HG02571 (cell line): ENCODE data around the gene RAD51AP1.
"Not testable (repeated sequence)": the region's sequence is repeated elsewhere in the genome, so short reads cannot be mapped to it uniquely, and the experiment has no call there.

Experiments used
- ATAC-seq: cut with Tn5 transposase; IDR thresholded peaks from one replicate; pipeline ENCODE4 v1.9.1; 2021; ENCODE audit warnings: mild to moderate bottlenecking, moderate library complexity; ENCODE audit not compliant: unreplicated experiment

RAD51AP1 gene, protein sequence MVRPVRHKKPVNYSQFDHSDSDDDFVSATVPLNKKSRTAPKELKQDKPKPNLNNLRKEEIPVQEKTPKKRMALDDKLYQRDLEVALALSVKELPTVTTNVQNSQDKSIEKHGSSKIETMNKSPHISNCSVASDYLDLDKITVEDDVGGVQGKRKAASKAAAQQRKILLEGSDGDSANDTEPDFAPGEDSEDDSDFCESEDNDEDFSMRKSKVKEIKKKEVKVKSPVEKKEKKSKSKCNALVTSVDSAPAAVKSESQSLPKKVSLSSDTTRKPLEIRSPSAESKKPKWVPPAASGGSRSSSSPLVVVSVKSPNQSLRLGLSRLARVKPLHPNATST

DNA sequence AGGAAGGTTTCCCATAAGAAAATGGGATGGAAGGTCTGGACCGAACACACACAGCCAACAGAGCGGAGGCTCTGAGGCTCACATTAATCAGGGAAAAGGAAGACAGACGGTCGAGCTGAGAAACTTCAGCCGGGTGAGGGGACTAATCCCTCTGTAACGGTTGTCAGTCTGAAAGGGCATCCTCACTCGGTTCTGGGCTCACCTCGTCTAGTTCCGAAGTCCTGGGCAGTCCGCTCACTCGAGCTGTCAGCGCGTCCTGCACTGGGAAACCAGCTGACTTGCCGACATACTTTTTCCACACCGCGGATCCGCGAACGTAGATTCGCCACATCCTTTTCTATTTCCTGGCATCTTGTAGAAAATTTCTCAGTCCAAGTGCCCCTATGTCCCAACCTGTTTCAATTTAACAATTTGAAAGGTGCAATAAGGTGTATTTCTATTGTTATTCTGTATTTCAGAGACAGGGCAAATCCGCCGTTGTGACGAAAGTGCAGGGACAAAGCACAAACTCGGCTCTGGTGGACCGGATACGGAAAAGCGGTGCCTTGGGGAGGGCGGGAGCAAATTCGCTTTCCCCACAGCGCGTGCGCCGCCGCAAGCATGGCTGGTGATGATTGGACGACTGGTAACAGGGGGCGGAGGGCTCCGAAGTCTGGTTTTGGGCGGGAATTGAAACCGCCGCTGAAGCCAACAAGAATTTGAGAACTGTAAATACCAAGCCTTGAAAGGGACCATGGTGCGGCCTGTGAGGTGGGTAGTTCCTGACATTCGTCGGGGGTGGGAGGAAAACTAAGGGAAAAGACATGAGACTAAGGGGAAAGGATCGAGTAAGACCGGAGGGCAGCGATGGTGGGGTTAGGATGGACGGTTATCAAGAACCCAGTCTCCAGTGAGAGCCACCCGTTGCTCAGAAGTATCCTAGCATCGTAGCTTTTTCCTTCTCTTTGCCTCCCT, at the start of gene RAD51AP1:
RAD51AP1 (plus strand) TSS at position 684 of the 954 bp plus-strand sequence; CDS start at position 734, 50 bp downstream.
- ATAC-seq: peak; percentile 90

DNA sequence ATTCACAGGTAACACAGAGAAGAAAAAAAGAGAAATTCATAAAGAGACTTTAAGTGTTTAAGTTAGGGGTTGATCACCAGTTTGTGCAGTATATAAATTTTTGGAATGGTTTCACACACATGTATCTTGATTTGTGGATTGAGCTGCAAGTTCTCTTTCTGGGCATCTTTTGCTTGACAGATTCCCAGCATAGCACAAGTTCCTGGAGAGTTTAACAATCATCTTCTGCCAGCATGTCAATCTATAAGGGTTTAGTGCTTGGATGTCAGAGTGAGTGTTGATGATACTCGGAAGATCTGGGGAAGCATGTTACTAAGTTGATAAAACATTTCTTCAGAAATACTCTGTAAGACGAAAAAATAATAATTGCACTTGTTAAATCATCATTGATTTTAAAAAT, 49.1 kb upstream of the RAD51AP1 start:
- no peak for ATAC-seq

GRCh38 chr12:4490973-4491372, 47.7 kb upstream of the RAD51AP1 start:
- ATAC-seq: no peak

DNA sequence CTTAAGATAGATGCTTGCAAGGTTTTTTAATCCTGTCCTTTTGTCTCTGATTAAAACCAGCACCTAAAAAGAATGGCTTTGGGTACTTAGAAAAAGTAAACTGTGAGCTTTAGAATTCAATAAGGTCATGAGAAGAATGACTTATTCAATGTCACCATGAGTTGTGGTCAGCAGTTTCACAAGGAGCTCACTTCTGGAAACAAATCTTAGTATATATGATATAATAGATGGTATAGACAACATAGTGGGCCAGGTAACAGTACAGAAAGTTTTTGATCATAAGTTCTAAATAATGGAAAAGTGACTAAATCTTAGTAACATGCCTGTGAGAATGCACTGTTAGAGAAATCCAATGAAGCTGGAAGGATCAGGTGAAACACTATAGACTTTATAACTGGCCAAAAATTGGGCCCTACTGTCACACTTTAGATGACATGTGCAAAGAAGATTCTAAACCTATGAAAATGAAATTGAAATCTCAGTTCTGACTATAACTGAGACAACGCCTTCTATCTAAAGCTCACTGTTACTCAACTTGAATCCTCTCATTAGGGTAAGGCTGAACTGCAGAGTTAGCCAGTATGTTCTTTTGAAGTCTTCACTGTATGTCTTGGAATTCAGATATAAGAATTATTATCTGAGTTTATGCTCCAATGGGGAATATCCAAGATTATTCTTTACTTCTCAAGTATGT, 42.4 kb upstream of the RAD51AP1 start:
- ATAC-seq: peak; percentile 84

DNA sequence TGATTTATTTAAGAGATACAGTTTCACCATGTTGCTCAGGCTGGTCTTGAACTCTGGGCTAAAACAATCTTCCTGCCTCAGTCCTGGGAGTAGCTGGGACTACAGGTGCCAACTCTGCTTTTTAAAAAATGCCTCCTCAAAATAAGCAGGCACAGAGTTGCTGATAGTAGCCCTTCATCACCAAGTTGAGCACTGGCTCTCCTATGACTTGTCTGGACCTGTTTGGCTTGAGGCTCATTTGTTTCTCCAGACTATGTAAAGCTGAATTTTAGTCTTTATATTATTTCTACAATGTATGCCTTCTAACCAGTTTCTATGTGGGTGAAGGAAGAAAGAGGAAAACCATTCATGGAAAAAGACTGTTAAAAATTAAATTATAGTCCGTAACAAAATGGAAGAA, 39.5 kb upstream of the RAD51AP1 start:
- no peak for ATAC-seq

- ATAC-seq: no peak
These were observed 33.2 kb upstream of the RAD51AP1 start for GRCh38 chr12:4505376-4505986.

DNA sequence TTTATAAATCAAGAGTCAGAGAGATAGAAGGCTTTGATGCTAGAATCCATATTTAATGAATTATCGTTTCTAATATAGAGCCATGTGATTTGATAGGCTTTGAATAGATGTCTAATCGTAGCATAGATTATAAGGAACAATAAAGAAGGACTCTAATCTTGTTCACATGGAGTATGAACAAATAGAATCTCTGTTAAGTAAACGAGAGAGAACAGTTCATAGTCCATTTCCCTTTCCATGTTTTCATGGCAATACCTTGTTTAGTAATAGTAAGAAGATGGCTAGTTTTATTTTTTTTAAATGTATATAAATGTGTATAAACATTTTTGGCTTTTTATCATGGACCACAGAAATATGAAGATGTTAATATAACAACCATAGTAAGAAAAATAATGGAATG, 32.3 kb upstream of the RAD51AP1 start:
- ATAC-seq: no peak

DNA sequence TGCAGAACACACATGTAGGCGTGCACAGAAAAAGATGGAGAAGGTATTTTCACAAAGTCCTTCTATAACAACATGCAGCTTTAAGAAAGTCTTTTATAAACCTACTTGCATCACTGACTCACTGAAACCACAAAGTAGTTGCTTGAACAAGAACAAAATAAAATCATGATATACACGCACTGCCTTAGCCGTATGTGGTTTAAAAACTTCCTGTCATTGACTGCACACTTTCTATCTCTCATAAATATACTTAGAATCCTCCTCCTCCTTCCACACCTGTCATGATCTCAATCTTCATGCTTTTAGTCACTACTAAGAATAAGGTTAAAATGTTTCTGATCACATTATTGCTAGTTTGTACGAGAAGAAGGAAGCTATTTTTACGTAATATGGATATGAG, 31.8 kb upstream of the RAD51AP1 start:
- peak; percentile 68 for ATAC-seq

- ATAC-seq: not testable (repeated sequence)
These were observed 30.2 kb upstream of the RAD51AP1 start for GRCh38 chr12:4508503-4508902.

GRCh38 chr12:4509269-4509668, 29.4 kb upstream of the RAD51AP1 start:
- not testable (repeated sequence) for ATAC-seq

DNA sequence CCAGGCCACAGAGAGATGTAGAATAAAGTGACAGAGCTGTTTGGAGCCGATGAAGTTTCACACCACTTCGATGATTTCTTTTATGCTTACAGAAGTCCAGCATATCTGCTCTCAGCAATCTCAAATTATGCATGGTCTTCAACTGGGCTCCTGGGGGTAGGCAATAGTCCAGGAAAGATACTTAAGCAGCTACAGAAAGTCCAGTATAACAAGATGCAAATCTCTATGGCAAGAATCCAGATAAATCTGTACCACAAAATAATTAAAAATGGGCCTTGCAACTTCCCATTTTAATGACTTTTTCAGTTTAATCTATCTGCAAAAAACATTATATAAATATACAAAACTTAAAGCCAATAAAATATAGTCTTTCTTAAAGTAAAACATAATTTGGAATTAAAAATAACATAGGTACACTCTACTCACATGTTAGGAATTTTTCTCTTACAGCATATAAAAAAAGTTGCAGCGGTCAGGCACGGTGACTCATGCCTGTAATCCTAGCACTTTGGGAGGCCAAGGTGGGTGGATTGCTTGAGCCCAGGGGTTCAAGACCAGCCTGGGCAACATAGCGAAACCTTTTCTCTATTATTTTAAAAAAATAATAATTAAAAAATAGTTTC, 20.5 kb upstream of the RAD51AP1 start:
- ATAC-seq: no peak

DNA sequence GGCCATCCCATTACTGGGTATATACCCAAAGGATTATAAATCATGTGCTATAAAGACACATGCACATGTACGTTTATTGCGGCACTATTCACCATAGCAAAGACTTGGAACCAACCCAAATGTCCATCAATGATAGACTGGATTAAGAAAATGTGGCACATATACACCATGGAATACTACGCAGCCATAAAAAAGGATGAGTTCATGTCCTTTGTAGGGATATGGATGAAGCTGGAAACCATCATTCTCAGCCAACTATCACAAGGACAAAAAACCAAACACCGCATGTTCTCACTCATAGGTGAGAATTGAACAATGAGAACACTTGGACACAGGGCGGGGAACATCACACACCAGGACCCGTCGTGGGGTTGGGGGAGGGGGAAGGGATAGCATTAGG, 15.2 kb upstream of the RAD51AP1 start:
- not testable (repeated sequence) for ATAC-seq

- no peak for ATAC-seq
These were observed 11.7 kb upstream of the RAD51AP1 start for GRCh38 chr12:4526923-4527546.

- ATAC-seq: no peak
These were observed 8.5 kb upstream of the RAD51AP1 start for GRCh38 chr12:4530160-4530559.

DNA sequence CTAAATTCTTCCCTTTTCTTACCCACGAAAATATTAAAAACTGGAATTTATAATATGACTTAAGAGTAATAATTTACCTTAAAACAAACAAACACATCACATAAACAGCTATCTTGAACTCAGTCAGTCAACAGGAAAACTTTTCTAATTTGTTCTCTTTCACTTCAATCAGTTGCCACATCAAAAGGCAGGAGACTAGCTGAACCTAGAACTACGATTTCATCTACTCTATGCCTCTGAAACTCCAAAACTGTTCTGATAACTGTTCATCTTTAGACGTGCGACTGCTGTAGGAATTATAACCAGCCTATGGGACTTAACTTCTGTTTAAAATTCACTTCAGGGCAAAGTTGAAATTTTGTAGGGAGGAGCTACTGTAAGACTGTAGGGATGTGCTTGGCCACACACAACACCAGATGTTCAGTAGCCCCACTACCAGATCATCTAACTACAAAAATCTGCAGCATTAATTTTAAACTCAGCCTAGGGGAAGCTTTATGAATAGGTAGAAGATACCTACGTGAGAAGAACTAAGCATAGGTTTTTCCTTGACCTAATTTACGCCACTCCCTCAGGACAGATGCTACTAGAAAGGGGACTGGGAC, 7.6 kb upstream of the RAD51AP1 start:
- ATAC-seq: no peak

GRCh38 chr12:4535092-4535491, 3.6 kb upstream of the RAD51AP1 start:
- ATAC-seq: peak; percentile 38

GRCh38 chr12:4535871-4536270, 2.8 kb upstream of the RAD51AP1 start:
- no peak for ATAC-seq

GRCh38 chr12:4539167-4539870, 629 bp downstream of the RAD51AP1 start:
- ATAC-seq: no peak

- no peak for ATAC-seq
These were observed 1.5 kb downstream of the RAD51AP1 start for GRCh38 chr12:4540170-4540569.
